Epidermal melanocyte (primary cell): ENCODE data around the gene RBPJ.
"Not testable (repeated sequence)": the region's sequence is repeated elsewhere in the genome, so short reads cannot be mapped to it uniquely, and the experiment has no call there.

Experiments used
- DNase-seq: peaks from one replicate; pipeline ENCODE4 v3.0.0; 2011; ENCODE audit warnings: low spot score; ENCODE audit not compliant: insufficient read length

The RBPJ gene

DNA sequence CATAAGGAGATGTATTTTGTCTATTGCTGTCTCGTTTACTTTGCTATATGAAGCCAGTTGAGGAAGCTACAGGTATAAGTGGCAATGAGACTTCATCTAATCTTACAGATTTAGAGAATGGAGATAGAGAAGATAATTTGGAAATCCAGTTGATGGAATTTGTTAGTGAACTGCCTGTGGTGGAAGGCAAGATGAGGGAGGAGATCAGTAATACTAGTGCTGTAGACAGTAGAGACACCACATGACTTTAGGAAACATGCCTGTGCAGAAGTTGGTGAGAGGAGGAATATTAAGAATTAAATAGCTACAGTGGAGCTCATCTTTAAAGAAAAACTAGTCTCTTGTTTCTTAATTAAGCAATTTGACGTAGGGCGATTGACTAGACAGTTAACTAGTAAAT lies 51.3 kb downstream of the RBPJ start:
- no peak for DNase-seq

GRCh38 chr4:26372525-26373172 lies 51.8 kb downstream of the RBPJ start:
- DNase-seq, result no peak

GRCh38 chr4:26375551-26375950 lies 54.7 kb downstream of the RBPJ start:
- DNase-seq, result no peak

DNA sequence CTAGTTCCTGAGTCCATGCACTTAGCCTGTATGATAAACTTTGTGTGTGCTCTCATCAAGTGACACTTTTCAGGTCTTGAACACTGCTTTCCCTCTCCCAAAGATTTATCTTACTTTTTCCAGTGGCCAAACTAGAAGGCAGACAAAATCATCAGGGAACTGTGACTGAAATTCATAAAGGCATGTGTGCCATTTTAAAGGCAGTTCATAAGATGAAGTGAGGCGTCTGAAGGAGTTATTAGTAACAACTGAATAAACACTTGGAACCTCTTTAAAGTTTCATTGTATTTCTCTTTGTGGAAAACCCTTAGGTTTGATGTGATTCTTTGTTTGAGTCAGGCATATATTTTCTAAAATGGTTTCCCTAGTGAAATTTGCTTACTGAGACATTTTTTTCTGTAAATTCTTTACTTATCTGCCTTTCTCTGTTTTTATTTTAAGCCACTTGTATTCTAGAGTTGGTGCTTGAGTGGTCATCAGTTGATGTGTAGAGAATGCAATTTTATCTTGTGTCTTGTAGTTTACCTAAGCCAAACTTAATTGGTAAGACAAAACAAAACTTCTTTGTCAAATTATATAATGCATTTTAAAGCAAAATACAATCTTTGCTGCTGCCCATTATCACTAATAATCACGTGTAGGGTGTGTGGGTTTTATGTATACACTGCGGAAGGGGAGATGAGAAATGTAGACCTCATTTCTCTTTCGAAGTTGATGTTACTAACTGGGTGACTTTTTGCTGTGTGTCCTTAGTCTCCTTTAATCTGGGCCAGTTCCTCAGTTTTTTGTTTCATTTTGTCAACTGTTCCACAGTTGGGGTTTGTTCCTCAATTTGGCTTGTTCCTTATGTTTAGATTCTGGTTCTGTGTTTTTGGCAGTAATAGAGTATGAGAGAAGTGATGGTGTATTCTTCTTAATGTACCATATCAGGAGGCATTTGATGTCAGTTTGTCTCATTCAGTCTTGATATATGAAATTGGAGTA lies 56.8 kb downstream of the RBPJ start:
- no peak for DNase-seq

GRCh38 chr4:26379837-26380236 lies 59.0 kb downstream of the RBPJ start:
- no peak for DNase-seq

DNA sequence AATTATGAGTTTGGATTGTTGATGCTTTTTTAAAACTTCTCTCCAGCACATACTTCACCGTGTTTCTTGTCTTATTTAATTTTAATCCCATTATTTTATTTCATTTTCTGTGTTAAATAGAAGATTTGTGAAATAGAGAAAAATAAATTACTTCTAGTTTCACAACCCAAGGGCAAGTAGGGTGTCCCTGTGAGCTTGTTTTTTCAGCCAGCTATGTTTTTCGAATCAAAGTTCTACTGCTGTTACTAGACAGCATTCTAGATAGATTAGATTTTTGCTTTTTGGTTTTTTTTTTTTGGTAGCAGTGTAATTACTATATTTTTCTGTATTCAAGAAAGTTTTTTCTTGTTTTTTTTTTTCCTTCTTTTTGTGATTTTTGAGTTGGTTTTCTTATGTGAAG lies 59.9 kb downstream of the RBPJ start:
- DNase-seq, result no peak

DNA sequence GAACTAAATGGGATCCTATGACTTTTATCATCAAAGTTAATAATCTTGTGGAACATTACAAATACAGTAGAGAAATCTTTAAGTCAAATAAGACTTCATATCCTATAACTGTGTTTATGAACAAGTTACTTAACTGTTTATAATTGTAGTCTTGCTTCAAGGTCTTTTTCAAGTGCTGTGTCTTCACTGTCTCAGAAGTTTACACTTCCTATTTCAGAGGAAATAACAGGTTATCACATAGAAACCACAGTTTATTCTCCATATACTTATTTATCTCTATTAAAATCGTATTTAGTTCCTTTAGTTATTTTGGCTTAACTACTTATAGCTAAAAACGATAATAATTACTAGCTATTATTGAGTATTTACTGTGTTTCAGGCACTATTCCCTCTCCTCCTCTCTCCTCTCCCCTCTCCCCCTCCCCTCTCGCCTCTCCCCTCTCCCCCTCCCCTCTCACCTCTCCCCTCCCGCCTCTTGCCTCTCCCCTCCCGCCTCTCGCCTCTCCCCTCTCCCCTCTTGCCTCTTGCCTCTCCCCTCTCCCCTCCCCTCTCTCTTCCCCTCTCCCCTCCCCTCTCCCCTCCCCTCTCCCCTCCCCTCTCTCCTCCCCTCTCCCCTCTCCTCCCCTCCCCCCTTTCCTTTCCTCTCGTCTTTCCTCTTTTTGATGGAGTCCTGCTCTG lies 63.7 kb downstream of the RBPJ start:
- DNase-seq, result no peak

- no peak for DNase-seq
Measured at GRCh38 chr4:26385690-26386089, 64.9 kb downstream of the RBPJ start.

GRCh38 chr4:26386386-26386785 lies 65.6 kb downstream of the RBPJ start:
- no peak for DNase-seq

- DNase-seq, result no peak
Measured at GRCh38 chr4:26388671-26389070, 67.9 kb downstream of the RBPJ start.

- no peak for DNase-seq
Measured at GRCh38 chr4:26397086-26397485, 76.3 kb downstream of the RBPJ start.

DNA sequence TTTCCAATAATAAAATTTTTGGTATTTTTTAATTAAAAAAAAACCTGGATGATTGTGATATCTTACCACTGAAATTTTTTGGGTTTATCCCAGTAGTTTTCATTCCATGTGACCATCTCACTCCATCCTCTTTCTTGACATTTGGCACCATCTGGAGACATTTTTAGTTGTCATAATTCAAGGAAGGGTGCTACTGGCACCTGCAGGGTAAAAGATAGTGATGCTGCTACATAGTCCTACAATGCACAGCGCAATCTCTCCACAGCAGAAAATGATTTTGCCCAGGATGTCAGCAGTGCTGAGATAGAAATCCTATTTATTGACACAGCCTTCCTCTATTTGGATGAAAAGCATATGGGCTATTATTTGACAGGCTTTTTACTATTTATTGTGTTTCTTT lies 79.3 kb downstream of the RBPJ start:
- DNase-seq, result no peak

DNA sequence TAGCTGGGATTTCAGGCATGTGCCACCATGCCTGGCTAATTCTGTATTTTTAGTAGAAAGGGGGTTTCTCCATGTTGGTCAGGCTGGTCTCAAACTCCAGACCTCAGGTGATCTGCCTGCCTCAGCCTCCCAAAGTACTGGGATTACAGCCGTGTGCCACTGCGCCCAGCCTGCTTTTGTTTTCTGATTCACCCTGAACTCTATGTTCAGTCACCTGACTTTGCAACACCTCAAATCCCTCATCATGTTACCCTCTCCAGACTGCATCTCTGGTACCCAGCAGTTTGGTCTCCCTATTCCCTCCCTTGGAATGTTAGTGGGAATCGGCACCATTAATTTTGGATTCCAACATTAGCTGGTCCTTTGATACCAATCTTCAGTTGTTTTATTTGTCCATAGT lies 81.2 kb downstream of the RBPJ start:
- DNase-seq, result not testable (repeated sequence)

DNA sequence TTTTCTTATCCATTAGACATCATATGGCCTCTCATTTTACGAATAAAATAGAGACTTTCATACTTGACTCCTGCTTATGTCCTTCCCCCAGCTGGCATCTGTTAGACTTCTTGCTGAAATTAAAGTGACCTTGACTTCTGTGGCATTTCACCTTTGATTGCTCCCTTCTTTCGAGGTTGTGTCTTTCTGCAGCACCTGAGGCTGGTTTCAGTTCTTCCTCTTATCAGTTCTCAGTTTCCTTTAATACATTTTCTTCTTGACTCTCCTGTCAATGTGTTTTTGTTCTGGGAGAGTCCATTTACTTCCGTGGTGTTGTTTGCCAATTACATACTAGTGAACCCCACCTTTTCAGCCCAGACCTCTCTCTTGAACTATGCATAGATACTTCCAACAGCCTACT lies 81.6 kb downstream of the RBPJ start:
- DNase-seq, result no peak

- no peak for DNase-seq
Measured at GRCh38 chr4:26404743-26405206, 84.0 kb downstream of the RBPJ start.

- DNase-seq, result no peak
Measured at GRCh38 chr4:26406346-26406975, 85.6 kb downstream of the RBPJ start.

DNA sequence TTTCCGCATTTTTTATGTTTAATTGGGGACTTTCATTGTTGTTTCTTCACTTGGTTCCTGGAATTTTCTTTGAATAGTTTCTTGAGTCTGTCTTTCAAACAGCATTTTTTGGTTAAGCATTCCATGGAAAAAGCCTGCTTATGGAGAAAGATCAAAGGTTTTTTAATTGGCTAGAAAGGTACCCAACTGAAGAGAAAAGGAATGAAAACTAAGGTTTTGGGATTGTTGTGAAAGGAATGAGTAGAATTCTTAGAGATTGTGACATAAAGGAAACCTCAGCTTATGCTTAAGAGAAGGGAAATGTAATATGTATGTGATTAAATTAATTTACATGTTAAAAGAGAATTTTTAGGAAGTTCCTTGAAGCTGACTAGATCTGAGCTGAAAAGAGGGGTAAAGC lies 86.7 kb downstream of the RBPJ start:
- DNase-seq, result no peak

- no peak for DNase-seq
Measured at GRCh38 chr4:26410385-26411293, 89.8 kb downstream of the RBPJ start.

DNA sequence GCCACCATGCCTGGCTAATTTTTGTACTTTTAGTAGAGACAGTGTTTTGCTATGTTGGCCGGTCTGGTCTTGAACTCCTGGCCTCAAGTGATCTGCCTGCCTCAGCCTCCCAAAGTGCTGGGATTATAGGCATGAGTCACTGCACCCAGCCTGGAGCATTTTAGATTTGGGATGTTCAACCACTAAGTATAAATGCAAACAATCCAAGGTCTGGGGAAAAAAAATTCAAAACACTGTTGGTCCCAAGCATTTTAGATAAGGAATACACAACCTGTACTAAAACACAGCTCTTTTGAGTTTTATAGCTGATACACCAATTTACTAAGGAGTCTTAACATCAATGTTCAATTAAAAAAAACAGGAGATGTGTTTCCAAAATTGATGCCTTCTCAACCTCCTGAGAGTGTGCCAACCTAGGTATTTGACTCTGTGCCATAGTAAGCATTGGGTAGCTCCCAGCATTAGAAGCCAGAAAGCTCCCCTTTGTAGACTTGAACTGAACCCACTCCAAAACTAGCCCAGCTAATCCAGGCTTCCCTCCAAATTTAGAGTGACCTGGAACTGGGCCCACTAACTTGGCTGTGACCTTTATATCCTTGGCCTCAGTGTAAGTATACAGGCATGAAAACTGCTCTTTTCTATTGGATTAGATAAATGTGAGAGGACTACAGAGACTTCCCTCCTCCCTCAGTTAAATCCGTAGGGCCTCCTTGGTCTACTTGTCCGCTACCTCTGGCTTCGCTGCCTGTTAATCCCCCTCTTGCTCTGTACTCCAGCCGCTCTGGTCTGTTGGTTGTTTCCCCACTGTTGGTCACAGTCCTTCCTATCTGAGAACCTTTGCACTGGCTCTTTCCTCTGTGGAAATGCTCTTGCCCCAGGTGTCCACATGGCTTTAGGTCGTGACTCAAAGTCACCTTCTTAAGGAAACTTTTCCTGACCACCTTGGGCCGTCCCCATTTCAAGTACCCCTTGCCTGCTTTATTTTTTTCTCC lies 91.9 kb downstream of the RBPJ start:
- DNase-seq, result no peak
